Iris pigment epithelial cell (primary cell): ENCODE measurements around the gene COL19A1.
"Not testable (repeated sequence)": the region's sequence is repeated elsewhere in the genome, so short reads cannot be mapped to it uniquely, and the experiment has no call there.

Experiments used
- DNase-seq: peaks from one replicate; pipeline ENCODE4 v3.0.0-alpha.2; 2011; ENCODE audit warnings: low read depth

The COL19A1 gene

DNA sequence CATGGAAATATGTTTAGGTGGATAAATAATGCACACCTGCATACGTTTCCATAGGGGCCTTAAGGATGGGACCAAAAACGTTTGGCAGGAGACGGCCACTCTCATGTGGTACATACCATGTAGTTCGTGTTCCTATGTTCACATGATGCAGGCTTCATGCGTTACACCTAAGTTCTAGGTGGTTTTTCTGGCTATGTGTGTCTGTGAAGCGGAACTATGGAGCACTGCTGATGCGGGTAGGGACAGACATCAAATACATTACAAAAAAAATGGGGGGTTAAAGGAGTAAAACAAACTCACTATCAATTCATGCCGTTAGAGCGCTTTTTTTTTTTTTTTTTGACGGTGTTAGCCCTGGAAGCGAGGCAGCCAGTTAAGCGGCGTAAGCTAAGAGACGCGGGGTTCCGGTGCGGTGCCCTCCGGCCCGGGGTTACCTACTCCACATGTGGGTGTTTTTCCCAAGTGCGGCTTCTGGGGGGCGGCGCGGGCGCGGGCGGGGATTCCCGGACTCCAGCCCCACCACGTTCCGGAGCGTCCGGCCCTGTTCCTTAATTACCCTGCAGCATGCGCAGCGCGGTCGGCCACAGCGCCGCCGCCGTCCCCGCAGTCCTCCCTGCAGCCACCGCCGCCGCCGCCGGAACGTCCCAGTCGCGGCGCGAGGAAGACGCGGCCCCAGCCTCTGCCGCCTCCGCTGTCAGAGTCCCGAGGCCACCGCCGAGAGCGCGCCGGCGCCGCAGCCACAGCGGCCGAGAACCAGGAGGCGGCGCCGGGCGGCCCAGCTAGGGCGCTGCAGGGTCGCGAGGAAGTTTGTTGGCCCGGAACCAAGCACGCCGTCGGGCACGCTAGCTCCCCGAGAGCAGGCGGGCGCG is 648 bp downstream of the COL19A1 start:
- DNase-seq, result no peak

DNA sequence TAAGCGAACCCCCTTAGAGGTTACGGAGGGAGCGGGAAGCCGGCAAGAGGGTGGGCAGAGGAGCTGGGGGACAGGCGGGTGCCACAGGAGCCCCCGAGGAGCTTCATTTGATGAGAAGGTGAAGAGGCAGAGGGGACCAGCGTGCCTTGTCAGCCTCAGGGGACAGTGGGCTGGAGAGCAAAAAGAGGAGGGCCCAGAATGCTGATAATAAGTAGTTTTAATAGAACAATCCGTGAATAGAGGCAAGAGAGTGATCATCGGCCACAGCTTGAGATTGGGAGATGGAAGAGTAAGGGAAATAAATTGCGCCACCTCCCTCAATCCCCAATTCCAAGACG is 1.3 kb downstream of the COL19A1 start:
- no peak for DNase-seq

DNA sequence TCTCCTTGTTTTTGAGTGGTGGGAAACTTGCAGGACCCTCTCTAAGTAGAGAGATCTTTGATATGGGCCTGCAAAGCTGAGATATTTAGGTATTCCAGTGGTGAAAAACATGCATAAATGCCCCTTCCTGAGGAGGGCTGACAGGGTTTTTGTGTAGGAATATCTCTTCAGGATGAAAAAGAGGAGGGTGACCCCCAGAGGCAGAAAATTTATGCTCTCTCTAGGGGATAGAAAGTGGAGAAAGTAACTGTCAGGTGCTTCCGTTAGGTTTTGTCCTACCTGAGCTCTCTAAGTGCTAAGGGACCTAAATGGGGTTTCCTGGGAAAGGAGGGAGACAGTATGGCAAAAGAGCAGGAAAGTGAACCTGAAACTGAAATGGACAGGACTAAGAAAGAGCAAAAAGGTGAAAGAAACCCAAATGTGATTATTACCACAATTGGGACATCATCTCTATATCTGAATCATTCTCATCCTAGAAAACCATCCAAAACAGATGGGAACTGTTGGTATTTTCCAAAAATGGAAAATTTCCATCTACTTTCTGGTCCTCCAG is 2.0 kb downstream of the COL19A1 start:
- DNase-seq, result no peak

DNA sequence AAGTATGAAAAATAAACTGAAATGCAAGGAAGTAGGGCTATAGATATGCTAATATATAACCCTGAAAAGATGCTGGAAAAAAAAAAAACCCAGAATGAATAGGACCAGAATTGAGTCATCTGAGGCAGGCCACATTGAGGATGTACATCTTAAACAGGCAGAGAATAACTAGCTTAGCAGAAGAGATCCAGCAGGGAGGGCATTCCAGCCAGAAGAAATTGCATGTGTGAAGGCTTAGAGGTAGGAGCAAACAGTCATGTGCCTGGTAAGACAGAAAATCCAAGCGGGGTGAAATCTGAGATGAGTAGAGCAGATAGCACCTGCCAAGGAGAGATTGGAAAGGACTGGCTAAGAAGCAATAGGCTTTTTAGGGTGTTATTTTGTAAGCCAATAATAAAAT is 2.6 kb downstream of the COL19A1 start:
- DNase-seq, result no peak

DNA sequence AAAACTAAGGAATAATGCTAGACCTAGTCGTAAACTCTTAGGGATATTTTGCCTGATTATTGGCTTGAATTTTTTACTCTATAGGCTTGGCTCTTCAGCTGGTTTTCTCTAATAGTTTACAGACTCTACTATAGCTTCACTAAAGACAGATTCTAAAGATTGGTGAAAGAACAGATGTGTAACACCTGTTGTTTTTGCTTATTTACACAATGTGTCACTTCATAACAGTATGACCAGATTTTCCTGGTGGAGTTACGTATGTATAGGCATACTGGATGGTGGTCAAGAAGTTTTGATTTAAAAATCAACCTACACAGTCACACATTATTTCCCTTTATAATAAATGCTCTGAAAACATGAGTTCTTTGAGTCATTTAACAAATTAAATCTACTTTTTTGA is 4.8 kb downstream of the COL19A1 start:
- DNase-seq, result no peak

DNA sequence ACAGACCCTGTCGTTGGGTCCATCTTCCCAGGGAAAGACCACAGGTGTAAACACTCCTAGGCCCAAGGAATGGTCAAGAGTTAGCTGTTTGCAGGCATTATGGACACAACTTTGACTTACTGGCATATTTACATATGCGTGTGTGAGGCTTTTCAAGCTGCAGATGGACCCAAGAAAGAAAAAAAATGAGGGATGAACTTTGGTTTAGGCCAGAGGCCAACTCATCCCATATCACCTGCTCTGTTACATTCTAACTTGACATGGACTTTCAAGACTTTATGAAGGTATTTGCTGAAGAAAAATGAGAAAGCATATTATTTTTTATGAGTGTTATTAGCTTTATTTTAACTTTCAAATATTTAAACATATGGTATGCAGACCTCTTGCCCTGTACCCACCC is 6.9 kb downstream of the COL19A1 start:
- no peak for DNase-seq

DNA sequence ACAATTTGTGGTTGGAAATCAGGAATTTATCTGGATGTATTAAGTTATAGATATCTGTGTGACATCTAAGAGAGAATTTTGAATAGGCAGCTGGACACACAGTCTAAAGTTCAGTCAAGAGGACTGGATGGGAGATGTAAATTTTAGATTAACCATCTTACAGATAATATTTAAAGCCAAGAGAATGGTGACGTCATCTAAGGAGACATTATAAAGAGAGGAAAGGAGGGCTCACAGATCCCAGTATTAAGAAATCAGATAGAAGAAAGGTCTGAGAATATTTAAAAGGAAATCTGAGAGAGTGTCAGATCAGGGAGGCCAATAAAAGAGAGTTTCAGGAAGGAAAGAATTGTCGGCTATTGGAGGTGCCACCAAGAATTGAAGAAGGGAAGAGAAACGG is 9.4 kb downstream of the COL19A1 start:
- no peak for DNase-seq

DNA sequence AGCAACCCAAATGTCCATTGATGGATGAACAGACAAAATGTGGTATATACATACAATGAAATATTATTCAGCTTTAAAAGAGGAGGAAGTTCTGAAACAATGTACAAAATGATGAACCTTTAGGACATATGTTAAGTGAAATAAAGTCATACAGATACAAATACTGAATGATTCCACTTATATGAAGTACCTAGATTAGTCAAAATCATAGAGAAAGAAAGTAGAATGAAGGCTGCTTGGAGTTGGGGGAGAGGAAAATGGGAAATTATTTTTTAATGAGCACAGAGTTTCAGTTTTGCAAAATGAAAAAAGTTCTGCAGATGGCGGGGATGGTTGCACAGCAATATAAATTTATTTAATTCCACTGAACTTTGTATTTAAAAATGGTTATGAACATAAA is 12.4 kb downstream of the COL19A1 start:
- no peak for DNase-seq

DNA sequence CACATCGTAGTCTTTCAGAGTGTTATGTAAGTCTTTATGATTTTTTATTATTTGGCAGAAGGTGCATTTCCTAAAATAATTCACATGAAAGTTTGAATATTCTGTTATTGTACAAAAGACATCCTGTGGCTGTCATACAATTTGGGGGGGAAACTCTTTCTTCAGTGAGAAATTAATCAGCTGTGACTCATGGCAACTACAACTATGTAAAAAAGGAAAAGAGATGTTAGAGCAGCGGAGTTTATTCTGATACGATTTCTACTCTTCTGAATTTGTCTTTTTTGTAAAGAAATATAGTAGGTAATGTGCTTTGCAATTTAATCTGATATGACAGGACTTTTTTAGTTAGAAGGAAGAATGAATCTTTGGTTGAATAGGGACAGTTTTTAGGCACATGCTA is 14.2 kb downstream of the COL19A1 start:
- DNase-seq, result no peak

DNA sequence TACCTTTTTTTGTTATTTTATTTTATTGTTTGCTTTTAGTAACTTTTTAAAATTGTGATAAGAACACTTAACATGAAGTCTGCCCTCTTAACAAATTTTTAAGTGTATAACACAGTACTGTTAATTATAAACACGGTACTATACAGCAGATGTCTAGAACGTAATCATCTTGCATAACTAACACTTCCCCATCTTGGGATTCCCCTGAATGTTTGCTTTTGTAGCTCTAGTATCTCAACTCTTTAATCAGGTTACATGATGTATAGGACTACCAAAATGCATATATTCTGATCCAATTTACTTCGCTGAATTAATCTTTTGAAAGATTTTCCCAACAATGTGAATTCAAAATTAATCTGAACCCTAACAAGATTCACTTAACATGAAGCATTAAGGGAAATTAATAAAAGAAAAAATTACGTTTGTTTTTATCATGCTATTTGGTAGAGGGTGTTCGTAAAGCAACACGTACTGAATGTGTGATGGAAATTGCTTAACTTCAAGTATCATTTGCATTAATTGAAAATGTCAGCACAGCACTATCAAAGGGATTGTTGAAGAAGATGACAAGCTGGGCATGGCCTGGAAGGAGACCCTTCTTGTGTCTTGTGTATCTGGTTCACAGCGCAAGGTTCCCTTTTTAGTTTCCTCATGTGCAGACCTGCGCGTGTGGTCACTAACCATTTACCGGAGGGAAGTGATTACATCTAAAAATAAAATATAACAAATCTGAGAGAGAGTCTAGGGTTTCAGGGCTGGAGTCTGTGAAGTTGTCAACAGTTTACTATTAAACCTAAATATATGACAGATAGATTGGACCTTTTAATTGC is 15.2 kb downstream of the COL19A1 start:
- no peak for DNase-seq

DNA sequence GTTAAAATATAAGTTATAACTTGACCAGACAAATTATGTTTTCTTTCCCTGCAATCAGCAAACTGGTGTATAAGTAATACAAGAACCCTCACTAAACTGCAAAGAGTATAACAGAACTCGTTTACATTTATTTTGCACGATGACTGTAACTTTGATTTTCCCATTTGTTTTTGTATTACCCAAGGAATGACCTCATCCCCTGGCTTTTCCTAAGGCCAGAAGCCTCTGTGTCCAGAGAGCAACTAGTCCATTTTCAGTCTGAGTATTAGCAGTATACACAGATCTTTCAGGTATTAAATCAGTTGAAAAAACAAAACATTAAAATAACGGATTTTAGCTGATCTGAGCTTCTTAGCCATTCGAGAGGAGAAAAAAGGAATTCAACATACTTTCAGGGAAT is 17.2 kb downstream of the COL19A1 start:
- DNase-seq, result no peak

DNA sequence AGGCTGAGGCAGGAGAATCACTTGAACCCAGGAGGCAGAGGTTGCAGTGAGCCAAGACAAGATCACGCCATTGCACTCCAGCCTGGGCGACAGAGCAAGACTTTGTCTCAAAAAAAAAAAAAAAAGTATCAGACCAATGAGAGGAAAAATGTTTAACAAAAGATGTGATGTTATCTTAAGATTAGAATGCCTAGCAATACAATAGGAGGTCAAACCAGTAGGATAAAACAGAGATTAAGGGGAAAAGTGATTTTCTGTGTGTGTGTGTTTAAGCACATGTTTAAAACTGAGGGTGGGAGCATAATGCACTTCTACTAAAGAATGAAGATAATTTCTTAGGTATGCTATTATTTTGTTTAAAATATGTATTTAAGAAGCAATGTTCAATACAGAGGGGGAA is 17.9 kb downstream of the COL19A1 start:
- DNase-seq, result no peak

DNA sequence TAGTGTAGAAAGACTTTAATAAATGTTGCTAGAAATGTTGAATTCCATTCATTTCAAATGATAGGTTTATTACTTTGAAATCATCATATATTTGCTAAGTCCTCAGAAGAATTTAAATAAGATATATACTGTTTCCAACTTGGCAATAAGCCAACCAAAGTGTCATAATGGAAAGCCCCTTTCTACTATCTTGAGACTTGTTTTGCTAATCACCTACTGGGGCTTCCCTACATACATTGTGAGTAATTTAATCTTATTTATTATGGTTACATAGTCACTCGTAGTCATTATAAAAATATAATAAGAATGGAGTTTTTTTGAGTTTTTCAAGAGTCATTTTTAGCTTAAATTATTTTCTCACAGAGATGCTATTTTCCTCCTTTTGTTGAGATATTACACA is 20.7 kb downstream of the COL19A1 start:
- DNase-seq, result no peak

DNA sequence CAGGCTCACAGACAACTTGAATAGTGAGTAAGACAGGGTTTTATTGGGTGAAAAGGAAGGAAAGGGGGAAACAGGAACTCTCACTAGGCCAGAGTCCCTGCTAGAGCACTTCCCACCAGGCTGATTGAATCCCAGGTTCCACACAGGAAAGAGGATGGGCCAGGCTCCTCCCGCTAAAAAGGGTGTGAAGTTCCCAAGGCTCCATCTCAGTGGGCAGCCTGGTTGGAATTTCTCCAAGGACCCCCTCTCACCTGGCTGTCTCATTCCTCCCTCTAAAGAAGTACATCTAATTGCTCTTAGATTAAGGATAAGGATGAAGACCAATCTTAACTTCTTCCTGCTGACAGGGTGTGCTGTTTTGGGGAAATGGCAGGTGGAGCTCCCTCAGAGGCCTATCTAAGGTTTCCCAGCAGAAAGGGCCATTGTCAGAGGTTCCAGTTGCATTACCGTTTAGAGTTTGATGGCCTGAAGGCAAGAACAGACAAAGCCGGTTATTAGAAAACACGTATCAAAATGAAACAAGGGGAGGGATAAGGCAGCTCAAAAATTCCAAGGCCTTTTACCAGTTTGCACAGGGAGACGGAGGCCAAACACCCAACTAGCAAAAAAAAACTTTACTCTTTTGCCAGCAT is 21.5 kb downstream of the COL19A1 start:
- DNase-seq, result no peak

DNA sequence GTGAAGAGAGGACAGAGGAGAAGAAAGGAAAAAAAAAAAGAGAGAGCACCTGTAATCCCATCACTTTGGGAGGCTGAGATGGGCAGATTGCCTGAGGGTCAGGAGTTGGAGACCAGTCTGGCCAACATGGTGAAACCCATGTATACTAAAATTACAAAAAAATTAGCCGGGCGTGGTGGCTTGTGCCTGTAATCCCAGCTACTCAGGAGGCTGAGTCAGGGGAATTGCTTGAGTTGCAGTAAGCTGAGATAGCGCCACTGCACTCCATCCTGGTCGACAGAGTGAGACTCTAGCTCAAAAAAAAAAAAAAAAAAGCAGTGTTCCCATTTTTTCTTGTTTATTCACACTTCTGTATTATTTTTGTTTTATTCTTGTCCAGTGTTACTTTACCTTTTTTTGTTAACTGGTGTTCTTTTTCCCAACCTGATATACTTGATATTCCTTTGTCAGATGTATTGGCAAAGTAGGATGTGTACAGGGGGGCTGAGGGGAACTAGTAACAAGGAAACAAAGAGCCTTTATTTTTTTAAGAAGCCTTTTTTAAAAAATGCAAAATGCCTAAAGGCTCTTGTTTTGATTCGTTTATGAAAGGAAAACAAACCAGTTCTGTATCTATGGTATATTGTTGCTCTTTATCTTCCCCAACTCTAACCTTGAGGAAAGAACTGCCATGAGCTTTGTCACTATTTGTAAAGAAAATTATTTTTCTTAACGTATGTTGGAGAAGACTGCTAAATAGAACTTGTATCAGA is 22.3 kb downstream of the COL19A1 start:
- DNase-seq, result no peak

DNA sequence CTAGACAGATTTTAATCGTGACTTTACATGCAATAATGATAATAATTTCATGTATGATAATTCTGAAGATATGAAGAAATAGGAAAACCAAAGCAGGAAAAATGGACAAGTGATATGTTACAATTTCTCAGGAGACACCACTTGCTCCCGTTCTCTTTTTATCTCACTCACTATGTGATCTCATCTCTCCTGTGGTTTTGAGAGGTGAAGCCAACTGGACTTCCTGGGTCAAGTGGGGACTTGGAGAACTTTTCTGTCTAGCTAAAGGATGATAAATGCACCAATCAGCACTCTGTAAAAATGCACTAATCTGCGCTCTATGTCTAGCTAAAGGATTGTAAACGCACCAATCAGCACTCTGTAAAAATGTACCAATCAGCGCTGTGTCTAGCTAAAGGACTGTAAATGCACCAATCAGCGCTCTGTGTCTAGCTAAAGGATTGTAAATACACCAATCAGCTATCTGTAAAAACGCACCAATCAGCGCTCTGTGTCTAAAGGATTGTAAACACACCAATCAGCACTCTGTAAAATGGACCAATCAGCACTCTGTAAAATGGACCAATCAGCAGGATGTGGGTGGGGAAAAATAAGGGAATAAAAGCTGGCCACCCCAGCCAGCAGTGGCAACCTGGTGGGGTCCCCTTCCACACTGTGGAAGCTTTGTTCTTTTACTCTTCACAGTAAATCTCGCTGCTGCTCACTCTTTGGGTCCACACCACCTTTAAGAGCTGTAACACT is 23.0 kb downstream of the COL19A1 start:
- DNase-seq, result not testable (repeated sequence)

DNA sequence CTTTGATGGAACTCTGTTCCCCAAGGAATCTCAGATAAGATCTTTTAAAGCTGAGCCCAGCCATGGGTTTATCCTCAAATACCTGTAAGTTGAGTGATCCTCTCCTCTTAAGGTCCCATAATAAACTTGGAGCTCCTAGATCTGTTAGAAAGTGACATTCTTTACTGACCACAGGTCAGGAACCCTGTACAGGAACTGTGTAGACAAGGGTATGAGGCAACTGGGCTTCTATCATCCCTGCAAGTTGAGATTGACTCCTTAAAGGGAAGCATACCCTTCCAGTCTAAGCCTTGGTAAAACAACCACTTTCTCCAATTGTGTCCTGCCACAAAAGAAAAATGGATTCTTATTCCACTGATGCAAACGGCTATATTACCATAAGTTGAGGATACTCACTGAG is 26.2 kb downstream of the COL19A1 start:
- peak; percentile 20 for DNase-seq

DNA sequence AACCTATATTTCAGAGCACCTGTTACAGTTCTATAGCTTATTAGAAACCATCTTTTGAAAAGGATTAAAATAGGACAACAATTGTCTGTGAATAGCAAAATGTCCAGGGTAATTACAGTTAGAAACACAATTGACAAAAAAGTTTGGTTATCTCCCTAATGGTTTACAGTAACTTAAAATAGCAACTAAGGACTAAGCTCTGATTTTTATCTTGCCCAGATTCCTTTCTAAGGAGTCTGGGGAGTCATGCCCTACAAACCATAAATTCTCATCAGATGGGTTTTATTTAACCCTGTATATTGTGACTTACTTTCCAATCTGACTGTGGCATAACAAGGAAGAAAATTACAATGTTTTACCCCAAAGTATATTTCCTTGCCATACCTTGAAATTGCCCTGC is 26.9 kb downstream of the COL19A1 start:
- DNase-seq, result not testable (repeated sequence)

DNA sequence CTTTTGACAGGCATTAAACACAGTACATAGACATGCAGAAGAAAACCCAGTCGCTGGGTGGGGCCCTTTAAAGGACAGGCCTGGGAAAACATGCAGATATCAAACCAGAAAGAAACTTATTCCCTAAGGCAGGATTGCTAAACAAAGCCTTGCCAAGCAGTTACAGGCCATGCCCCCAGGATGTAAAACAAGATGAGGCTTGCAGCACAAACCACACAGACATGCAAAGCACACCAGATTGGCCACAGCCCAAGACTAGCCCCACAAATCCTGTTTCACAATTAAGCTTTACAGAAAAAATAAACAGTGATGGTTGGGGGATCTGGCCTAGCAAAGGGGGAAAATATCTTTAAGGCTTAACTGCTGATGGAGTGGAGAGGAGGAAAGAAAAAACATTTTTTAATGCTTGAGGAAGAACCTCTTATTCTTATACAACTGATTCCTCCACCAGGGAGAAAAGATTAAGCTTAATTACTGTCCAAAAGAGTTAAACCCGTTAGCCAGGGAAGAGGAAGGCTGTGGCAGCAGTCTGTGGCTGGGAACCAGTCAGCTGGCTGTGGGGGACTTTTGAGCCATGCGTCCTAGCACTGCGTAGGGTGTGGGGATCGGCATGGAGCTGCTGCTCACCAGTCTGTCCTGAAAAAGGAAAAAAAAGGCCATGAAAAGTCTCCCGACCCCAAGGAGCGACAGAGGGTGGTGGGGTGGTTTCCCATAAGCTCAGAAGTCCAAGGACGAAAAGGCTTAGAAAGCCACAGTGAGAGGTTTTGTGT is 28.4 kb downstream of the COL19A1 start:
- DNase-seq, result peak; percentile 89

DNA sequence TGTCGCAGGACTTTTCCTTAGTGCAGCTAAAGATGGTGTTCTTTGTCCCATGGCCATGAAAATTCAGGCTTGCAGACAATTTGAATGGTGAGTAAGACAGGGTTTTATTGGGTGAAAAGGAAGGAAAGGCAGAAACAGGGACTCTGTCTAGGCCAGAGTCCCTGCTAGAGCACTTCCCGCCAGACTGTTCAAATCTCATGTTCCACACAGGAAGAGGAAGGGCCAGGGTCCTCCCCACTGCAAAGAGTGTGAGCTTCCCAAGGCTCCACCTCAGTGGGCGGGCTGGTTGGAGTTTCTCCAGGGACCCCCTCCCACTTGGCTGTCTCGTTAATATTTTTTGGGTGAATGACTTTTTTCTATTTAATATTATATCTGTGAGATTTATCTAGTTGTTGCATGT is 29.0 kb downstream of the COL19A1 start:
- DNase-seq, result no peak
